Activated naive CD4-positive, alpha-beta T cell treated with Interleukin-2 at 50 U/mL for 16 hours (primary cell): Measurements from ENCODE around the gene NTS.

Source experiments
- DNase-seq: peaks from one replicate; pipeline ENCODE4 v3.0.0-alpha.2; 2020

NTS gene

GRCh38 chr12:85874031-85874461, at the start of gene NTS:
TSS of gene NTS (plus strand) at chr12:85874295. CDS start at chr12:85874404, 109 bp downstream.
- DNase-seq = no peak

- DNase-seq = no peak
Measured at GRCh38 chr12:85825746-85826145, 48.3 kb upstream of the NTS start.

- DNase-seq = no peak
Measured at GRCh38 chr12:85828576-85828975, 45.5 kb upstream of the NTS start.

GRCh38 chr12:85829391-85829790, 44.7 kb upstream of the NTS start:
- no peak for DNase-seq

- no peak for DNase-seq
Measured at GRCh38 chr12:85831327-85831990, 42.6 kb upstream of the NTS start.

- DNase-seq = no peak
Measured at GRCh38 chr12:85833579-85833978, 40.5 kb upstream of the NTS start.

GRCh38 chr12:85834378-85834777, 39.7 kb upstream of the NTS start:
- DNase-seq = no peak

GRCh38 chr12:85835426-85836196, 38.5 kb upstream of the NTS start:
- DNase-seq = no peak

- no peak for DNase-seq
Measured at GRCh38 chr12:85836197-85837090, 37.7 kb upstream of the NTS start, which contains the start of gene RASSF9. TSS of gene RASSF9 (minus strand) at chr12:85836409. CDS start at chr12:85836201, 208 bp downstream.

GRCh38 chr12:85843606-85844310, 30.3 kb upstream of the NTS start:
- DNase-seq = no peak

GRCh38 chr12:85849344-85849743, 24.8 kb upstream of the NTS start:
- DNase-seq = no peak

GRCh38 chr12:85855305-85855704, 18.8 kb upstream of the NTS start:
- DNase-seq = no peak

GRCh38 chr12:85856966-85857365, 17.1 kb upstream of the NTS start:
- DNase-seq = no peak

GRCh38 chr12:85865890-85866289, 8.2 kb upstream of the NTS start:
- no peak for DNase-seq

- DNase-seq = no peak
Measured at GRCh38 chr12:85866986-85867776, 6.9 kb upstream of the NTS start.

- DNase-seq = no peak
Measured at GRCh38 chr12:85872497-85873091, 1.5 kb upstream of the NTS start.

GRCh38 chr12:85877459-85877858, 3.4 kb downstream of the NTS start:
- no peak for DNase-seq

- DNase-seq = no peak
Measured at GRCh38 chr12:85883763-85884162, 9.7 kb downstream of the NTS start.

- no peak for DNase-seq
Measured at GRCh38 chr12:85894653-85895052, 20.6 kb downstream of the NTS start.

- DNase-seq = no peak
Measured at GRCh38 chr12:85920324-85920947, 46.3 kb downstream of the NTS start.
